ENCODE results near the gene SEMA4B.
"Not testable (repeated sequence)": the region's sequence is repeated elsewhere in the genome, so short reads cannot be mapped to it uniquely, and the experiment has no call there.

SEMA4B gene, protein sequence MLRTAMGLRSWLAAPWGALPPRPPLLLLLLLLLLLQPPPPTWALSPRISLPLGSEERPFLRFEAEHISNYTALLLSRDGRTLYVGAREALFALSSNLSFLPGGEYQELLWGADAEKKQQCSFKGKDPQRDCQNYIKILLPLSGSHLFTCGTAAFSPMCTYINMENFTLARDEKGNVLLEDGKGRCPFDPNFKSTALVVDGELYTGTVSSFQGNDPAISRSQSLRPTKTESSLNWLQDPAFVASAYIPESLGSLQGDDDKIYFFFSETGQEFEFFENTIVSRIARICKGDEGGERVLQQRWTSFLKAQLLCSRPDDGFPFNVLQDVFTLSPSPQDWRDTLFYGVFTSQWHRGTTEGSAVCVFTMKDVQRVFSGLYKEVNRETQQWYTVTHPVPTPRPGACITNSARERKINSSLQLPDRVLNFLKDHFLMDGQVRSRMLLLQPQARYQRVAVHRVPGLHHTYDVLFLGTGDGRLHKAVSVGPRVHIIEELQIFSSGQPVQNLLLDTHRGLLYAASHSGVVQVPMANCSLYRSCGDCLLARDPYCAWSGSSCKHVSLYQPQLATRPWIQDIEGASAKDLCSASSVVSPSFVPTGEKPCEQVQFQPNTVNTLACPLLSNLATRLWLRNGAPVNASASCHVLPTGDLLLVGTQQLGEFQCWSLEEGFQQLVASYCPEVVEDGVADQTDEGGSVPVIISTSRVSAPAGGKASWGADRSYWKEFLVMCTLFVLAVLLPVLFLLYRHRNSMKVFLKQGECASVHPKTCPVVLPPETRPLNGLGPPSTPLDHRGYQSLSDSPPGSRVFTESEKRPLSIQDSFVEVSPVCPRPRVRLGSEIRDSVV

DNA sequence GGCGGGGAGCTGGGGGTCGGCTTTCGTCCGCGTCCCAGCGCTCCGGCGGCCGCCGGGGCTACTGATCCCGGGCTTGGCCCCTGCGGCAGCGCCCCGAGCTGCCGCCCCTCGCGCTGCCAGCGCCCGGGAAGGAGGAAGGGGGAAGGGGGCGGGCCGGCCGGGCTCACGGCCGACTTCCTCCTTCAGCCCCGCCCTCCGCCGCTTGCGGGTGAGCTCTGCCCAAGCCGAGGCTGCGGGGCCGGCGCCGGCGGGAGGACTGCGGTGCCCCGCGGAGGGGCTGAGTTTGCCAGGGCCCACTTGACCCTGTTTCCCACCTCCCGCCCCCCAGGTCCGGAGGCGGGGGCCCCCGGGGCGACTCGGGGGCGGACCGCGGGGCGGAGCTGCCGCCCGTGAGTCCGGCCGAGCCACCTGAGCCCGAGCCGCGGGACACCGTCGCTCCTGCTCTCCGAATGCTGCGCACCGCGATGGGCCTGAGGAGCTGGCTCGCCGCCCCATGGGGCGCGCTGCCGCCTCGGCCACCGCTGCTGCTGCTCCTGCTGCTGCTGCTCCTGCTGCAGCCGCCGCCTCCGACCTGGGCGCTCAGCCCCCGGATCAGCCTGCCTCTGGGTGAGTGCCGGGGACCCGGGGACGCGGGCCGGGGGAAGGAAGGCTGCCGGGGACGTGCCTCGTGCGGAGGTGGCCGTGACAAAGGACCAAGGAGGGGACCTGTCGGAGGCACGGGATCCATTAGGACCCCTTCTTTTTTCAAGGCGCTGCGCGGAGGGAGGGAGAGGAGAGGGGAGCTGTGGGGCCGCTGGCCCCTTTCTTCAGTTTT, at the start of gene SEMA4B:
SEMA4B (plus strand) TSS at position 201 of the 814 bp plus-strand sequence; CDS start at position 450, 249 bp downstream.
- ATAC-seq, result peak; percentile 88 to 91

DNA sequence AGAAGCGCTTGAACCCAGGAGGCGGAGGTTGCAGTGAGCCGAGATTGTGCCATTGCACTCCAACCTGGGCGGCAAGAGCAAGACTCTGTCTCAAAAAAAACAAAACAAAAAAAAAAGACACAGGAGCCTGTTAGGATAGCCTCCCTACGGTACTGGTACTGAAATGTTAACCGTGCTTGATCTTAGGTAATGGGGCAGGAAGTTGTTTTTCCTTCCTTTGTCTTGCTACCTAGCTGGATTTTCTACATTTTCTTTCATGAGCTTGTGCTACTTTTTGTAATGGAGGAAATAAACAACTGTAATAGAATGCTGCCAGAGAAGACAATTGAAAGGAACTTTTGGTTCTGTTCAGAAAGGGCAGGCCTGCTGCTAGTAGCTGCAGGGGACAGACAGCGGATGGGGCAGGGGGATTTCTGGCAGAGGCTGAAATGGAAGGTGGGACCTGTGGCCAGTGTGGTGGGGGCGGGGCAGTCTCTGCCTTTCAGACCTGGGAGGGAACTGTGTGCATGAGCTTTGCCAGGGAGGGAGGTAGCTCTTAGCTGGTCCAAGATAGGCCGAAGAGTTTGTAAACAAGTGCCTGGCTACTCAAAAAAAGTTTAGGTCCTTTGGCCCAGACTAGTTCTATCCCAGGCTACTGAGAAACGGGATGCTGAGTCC, 49.0 kb upstream of the SEMA4B start:
- no peak for ATAC-seq

DNA sequence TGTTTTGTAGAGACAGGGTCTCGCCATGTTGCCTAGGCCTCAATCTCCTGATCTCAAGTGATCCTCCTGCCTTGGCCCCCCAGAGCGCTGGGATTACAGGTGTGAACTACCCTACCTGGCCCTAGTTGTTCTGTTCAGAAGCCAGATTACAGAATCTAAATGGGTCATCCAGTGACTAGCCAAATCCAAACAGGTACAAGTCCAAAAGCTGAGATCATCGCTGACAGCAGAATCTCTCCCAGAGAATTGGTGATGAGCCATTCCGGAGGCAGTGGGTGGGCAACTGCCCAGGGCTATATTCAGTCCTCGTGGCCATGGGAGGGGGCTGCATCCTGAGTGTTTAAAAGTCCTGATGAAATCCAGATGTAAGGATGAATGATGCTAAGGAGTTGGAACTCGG, 47.5 kb upstream of the SEMA4B start:
- no peak for ATAC-seq

DNA sequence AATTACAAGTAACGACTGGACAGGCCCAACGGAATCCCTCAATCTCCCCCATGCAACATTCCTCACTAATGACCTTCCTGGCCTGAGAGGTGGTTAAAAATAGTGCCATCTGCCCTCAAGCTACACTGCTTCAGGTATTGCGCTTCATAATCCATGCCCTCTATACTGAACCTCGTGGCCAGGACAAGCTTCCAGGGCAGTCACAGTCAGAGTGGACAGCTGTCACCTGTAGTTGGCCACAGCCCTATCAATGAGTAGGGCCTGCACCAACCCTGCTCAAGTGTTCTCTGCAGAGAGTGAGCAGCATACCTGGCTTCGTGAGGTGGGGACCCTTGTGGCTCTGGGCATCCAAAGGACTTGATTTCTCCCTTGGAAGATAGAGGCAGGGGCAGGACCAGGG, 46.9 kb upstream of the SEMA4B start:
- no peak for ATAC-seq

DNA sequence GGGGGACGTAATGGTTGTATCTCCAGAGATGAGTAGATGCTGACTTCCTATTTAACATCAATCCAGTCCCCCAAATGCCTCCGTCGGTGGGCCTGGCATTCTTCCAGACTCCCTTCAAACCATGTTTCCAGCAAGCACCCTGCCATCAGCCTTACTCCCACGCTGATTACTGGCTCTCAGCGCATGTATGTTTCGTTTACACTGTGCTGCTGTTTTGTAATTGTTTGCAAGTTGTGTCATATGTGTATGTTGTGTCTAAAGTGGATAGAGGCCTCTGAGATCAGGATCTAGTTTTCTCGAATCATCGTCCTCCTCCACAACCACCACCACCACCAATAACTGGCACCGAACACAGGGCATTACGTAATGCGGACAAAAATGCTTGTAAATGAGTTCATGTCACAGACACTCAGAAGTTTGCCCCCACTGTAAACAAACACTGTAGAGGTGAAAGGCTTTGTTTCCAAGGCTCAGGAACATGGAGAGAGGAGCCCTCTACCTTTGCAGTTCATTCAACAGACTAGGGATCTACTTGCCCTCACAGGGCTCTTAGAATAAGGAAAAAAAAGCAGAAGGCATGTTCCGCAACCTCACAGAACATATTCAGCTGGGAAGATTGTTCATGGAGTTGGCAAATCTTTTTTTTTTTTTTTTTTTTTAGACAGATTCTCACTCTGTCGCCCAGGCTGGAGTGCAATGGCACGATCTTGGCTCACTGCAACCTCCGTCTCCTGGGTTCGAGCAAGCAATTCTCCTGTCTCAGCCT, 46.1 kb upstream of the SEMA4B start:
- no peak for ATAC-seq

DNA sequence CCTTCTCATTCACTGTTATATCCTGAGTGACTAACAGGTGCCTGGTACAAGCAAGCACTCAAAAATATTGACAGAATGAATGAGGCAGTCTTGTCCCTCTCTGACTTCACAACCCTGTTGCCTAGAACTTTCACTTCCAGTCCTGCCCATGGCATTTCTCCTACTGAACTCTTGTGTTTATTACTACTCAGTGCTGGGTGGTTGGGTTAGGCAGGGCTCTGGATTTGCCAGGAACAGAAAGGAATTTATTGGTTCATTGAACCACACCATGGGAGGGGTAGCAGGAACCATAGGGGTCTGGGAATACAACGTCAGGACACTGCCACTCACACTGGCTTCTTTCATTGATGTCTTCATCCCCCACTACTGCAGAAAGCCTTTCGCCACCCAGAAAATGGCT, 41.9 kb upstream of the SEMA4B start:
- ATAC-seq, result no peak

DNA sequence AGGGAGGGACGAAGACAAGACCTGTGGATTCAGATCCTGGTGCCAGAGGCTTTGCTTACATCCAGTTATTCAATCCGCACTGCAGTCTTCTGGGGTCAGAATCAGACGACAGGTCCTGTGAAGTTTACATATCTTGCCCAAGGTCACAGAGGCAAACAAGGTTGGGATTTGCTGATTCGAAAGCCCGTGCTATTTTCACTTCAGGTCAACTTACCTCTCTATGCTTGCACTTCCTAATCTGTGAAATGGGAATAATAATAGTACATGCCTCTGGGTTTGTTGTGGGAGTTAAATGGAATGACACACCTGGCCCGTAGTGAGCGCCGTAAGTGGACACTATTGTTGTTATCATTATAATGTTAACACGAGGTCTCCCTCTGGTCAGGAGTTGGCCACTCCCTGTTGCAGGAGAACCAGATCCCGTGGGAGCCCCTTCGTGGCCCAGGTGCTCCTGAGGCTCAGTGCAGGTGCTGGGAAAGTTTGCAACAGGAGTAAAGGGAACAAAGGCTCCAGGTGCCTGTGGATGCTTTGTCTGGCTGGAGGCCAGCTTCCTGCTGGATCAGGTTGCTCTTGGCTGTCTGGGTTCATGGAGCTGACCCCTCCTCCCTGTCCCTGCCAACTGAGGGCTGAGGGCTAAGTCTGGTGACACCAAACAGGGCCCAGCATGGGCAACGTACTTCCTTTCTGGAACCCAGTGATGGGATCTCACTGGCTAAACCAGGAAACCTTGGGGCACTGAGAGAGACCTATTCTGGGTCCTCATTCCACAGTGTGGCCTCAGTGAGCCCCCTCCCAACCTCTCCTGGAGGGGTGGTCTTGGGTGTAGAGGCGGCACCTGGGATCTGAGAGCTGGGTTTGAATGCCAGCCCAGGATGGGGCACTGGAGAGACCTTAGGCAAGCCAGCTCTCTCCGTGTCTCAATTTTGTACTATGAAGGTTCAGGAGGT, 40.1 kb upstream of the SEMA4B start:
- no peak for ATAC-seq

DNA sequence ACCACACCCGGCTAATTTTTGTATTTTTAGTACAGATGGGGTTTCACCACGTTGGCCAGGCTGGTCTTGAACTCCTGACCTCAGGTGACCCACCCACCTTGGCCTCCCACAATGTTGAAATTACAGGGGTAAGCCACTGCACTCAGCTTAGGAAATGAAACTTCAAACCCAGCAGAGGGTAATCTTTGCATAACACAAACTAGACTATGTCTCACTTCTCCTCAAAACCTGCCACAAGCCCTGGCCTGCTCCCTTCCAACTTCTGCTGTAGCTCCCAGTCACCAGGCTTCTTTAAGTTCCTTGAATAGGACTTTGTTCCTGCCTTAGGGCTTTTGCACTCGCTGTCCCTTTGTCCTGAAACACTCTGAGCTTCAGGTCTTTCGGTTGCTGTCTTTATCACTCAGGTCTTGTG, 39.2 kb upstream of the SEMA4B start:
- no peak for ATAC-seq

DNA sequence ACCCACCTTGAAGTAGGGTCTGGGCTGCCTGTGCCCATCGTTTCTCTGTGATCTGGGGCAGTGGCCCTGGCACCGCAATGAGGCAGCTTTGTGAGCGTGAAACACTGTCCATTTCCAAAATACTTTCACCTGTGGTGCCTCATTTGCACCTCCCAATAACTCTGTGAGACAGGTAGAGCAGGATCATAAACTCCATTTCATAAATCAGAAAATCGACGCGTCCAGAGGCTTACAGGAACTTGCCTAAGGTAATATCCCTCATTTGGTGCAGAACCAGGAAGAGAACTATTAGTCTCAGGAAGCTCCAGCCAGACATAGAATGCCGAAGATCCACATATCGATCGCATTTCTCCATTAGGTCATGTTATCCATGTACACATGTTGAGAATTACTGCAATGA, 38.2 kb upstream of the SEMA4B start:
- ATAC-seq, result no peak

DNA sequence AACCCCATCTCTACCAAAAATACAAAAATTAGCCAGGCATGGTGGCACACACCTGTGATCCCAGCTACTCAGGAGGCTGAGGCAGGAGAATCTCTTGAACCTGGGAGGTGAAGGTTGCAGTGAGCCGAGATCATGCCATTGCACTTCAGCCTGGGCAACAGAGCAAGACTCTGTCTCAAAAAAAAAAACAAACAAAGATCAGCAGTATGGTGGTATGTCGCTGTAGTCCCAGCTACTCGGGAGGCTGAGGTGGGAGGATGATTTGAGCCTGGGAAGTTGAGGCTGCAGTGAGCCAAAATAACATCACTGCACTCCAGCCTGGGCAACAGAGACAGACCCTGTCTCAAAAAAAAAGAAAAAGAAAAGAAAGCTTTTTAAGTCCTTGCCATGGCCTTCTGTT, 36.9 kb upstream of the SEMA4B start:
- not testable (repeated sequence) for ATAC-seq

DNA sequence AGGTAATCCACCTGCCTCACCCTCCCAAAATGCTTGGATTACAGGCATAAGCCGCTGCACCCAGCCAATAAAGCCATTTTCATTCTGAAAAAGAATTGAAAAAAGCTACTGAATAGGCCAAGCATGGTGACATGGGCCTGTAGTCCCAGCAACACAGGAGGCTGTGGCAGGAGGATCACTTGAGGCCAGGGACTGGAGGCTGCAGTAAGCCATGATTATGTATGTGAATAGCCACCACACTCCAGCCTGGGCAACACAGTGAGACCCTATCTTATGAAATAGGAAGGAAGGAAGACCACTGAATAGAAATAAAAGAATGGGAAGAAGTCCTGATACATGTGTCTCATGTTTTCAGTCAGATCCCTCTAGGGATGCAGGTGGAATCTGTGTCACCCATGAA, 36.0 kb upstream of the SEMA4B start:
- ATAC-seq, result no peak

DNA sequence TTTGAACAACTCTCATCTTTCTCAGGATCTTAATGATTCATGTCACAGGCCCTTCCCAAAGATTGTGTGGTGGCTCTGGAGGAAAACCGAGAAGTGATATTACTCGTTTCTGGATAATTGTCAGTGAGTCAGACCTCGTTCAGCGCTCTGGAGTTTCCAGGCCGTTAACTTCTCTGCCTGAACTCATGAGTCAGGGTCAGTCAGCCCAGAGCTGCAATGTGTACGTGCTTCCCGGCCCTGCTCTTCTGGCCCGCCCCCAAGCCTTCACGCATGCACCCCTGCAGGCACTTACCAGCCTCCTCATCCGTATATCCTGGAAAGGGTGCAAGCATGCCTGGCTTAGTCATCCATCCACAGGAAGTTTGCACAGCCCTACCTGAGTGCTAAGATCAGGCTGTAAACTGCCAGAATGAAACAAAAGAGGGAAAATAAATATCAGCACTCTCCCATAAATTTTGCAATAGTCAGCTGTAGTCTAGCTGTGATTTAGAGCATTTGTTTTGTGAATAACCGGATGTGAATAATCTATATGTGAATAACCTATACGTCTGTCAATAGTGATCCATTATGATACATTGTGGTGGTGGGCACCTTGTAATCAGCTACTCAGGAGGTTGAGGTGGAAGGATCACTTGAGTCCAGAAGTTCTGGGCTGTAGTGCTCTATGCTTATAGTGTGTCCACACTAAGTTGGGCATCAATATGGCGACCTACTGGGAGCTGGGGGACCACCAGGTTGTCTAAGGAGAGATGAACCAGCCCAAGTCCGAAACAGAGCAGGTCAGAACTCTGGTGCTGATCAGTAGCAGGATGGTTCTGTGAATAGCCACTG, 35.3 kb upstream of the SEMA4B start:
- peak; percentile 87 to 92 for ATAC-seq

DNA sequence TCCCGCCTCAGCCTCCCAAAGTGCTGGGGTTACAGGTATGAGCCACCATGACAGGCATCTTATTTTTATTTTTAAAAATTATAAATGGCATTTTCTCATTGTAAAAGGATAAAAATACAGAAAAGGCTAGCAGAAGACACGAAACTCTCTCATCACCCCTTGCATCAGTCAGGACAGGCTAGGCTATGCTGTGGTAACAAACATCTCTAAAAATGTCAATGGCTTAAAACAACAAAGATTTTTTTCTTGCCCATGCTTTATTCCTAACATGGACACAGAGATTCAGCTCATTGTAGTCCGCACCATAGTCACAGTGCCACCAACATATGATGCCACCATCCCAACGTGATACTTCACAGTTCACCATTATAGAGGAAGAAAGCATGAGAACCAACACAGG, 34.0 kb upstream of the SEMA4B start:
- no peak for ATAC-seq

DNA sequence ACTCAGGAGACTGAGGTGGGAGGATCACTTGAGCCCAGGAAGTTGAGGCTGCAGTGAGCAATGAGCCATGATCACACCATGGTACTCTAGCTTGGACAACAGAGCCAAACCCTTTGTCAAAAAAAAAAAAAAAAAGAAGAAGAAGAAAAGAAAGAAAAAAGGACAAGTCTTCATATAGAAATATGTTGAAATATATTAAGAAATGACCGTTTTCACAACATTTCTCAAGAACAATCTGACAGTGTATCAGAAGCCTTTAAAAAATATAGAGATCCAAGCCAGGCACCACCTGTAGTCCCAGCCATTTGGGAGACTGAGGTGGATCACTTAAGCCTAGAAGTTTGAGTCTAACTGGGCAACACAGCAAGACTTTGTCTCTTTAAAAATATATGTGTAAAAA, 29.5 kb upstream of the SEMA4B start:
- ATAC-seq, result no peak

DNA sequence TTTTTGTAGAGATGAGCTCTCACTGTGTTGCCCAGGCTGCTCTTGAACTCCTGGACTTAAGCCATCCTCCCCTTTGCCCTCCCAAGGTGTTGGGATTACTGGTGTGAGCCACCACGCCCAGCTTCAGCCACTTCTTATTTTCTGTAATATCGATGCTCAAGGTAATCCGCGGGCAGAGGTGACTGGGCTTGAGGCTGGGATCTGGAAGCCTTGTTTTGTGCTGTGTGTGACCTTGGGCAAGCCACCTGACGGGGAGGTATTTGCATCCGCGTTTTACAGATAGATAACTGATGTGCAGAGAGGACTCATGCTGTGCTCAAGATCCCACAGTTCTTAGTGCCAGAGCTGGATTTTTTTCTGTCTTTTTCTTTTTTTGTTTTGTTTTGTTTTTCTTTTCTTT, 27.8 kb upstream of the SEMA4B start:
- ATAC-seq, result no peak

DNA sequence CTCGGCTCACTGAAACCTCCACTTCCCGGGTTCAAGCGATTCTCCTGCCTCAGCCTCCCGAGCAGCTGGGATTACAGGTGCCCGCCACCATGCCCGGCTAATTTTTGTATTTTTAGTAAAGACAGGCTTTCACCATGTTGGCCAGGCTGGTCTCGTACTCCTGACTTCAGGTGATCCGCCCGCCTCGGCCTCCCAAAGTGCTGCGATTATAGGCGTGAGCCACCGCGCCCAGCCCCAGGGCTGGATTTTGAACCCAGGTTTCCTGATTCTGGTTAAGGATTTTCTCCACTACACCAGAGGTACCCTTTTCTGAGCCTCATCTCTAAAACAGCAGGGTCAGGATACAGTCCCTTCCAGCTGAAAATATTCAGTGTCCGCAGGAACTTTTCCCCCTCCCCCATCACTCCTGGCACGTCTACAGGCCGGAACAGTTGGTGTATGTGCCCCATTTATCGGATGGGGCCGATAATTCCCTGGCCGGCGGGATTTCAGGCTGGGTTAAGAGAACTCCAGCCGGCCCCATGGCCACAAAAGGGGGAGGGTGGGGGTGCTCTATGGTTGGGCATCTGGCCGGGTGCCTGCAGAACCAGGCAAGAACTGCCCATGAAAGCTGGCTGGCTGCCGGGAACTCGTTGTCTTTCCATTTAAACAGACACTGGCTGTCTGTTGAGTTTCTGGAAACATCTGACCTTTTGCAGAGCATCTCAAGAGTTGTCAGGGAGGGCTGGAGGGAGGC, 26.8 kb upstream of the SEMA4B start:
- ATAC-seq, result no peak

DNA sequence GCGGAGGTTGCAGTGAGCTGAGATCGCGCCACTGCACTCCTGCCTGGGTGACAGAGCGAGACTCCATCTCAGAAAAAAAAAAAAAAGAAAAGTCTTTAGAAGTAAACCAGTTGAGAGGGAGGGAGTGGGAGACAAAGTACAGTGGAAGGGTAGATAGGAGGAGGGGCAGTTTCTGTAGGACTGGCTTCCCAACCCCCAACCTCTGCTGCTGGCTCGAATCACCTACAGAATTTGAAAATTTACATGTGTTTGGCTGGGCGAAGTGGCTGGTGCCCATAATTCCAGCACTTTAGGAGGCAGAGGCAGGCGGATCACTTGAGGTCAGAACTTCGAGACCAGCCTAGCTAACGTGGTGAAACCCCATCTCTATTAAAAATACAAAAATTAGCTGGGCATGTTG, 24.1 kb upstream of the SEMA4B start:
- ATAC-seq, result no peak

DNA sequence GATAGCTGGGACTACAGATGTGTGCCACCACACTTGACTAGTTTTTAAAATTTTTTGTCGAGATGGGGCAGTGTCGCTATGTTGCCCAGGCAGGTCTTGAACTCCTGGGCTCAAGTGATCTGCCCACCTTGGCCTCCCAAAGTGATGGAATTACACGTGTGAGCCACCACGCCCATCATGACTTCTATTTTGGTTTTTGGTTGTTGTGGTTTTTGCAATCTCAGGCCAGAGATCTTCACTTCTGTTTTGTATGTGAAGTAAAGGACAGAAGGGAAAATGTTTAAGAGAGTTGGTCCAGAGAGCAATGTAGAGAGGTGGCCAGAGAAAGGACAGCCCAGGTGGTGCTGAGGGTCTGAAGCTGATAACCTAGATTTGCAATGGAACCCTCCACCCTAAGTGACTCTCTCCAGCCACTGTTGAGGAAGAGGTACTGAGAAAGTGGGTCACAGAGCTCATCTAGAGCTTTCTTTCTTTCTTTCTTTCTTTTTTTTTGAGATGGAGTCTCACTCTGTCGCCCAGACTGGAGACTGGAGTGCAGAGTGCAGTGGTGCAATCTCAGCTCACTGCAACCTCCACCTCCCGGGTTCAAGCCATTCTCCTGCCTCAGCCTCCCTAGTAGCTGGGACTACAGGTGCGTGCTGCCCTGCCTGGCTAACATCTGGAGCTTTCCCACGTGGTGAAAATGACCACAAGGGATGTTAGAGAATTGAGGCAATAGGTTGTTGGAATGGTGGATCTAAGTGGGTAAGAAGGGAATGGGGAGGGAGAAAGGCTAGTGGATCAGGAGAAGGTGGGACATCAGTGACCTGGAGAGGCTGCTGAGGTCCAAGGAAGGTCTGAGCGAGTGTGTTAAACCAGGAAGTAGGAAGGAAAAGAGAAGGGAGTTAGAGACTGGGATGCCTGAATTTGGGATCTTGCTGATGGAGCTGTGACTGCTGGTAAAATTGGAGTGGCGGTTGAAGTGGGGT, 22.4 kb upstream of the SEMA4B start:
- peak in 1 of 2 donors; percentile 10 for ATAC-seq

Measured in activated CD4-positive, CD25-positive, alpha-beta regulatory T cell treated with anti-CD3 and anti-CD28 coated beads, Interleukin-2, amount 50 U/mL, for 24 hours (primary cell).